Right ventricle myocardium inferior (tissue), 1 donor: ENCODE measurements around the gene TCF21. TPM values are rescaled to one million over a fixed set of nuclear protein-coding genes. Genes with fewer than 3 reads are reported as not detected.

Source experiments
- ATAC-seq: fragments of 200-7000 bp; cut with Tn5 transposase; one replicate; pipeline ENCODE4 v1.9.1; 2020; ENCODE audit warnings: mild to moderate bottlenecking, moderate library complexity
- DNase-seq: peaks from one replicate; pipeline ENCODE4 v3.0.0; 2021; ENCODE audit errors: missing footprints
- intact Hi-C: fragments of 100-400 bp; cut with DNase I; formaldehyde crosslinking; loops from one replicate; pipeline ENCODE4 v1.11.0; 2022
- total RNA-seq: library from RNA; stranded (reverse); fragmentation: NEBNext Ultra II Directional; extraction: Animal tissue kit (Norgen Biotek cat#: 25700); gene quantifications from one replicate; pipeline ENCODE4 v1.2.1, GENCODE V29; 2021
- donor health status: DM: no; HTN: yes; CAD: no; lungs with severe emphysema.

Gene TCF21
- total RNA-seq, 1 donor from 2014 or later: 5.2 TPM

DNA sequence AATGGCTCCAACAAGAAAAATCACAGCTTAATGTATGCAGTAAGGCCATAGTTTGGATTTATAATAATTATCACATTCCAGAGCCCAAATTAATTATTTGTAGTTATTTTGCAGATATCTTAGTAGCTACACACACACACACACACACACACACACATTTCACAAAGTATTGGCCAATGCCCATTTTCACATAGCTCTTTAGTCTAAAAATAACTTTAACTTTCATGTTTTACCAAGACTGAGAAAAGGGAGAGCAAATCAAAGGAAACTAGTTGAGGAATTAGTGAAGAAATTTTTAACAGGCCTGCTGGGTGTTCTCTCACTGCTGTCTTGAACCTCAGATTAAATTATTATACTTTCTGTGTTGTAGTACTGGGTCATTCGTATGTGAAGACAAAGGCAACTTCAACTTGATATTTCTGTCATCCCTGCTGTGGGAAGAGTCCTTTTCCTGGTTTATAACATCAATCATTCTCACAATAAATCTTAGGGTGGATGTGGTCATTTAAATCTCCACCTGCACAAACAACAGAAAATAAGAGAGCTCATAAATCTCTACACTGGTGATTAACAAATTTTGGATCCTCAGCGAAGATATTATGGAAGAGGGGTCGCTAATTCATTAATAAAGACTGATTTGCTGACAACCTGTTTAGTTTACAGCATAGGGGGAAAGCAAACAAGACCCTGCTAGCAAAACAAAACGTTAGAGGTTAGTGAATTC, 1.6 kb upstream of the TCF21 start:
- ATAC-seq (no peak), DNase-seq (no peak)
- intact Hi-C loops: no loop called here

DNA sequence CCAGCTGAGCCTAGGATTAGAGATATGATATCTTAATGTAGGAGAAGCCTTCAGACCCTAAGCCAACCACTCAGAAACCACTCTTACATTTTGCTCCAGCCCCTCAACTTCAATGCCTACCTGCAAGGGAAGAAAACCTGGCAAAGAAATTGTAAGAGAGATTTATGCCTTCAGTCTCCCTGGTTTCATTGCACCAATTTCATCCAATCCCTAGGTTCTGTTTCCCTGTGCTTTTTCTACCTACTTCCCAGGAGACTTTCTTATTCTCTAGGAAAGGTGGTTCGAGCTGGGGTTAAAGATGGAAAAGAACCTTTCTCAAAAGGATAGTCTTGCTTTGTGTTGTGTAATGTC, 1.1 kb upstream of the TCF21 start:
- intact Hi-C loops: no loop called here
- DNase-seq (no peak), ATAC-seq (no peak)

- intact Hi-C loops: loop anchor here (5.0 kb wide), 1 partner anchor 122 kb away; no protein-coding TSS in a partner anchor
- DNase-seq (peak; percentile 71), ATAC-seq (peak; percentile 45)
These were observed 867 bp downstream of the TCF21 start for GRCh38 chr6:133889557-133890403.

GRCh38 chr6:133890711-133891148, 1.8 kb downstream of the TCF21 start:
- no peak for ATAC-seq
- intact Hi-C loops: loop anchor here (5.0 kb wide), 1 partner anchor 123 kb away; no protein-coding TSS in a partner anchor
- DNase-seq: no peak

DNA sequence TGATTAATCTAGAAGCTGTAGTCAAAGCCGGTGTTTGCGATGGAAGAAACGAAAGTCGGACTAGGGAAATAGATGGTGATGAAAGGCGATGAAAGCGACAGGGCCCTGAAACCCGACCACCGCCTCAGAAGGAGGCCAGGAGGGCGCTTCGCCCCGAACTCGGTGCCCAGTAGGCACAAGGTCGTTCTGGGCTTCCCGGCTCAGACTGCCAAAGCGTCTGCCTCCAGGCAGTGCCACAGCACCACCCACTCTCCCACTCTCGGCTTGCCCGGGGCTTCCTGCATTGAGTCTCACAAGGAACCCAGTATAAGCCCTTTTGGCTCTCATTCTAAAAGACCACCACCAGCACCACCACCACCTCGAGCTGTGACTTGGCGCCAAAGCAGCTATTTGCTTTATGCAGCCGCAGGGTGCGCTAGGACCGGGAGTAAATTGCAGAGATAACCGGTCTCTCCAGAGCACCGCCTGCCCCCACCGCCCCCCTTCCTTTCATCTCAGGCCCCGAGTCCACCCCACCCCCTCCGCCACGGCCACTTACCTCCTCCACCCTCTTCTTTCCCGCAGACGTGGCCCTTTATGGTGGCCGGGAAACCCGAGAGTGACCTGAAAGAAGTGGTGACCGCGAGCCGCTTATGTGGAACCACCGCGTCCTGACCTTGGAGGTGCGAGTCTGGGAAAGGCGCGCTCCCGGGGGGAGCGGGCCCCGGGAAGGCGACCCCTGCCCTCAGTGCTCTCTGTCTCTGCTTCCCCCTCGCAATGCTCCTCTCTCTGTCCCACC, 2.4 kb downstream of the TCF21 start:
- DNase-seq: peak; percentile 72

GRCh38 chr6:133891927-133892812, 3.3 kb downstream of the TCF21 start:
- no peak for DNase-seq
- no peak for ATAC-seq
- intact Hi-C loops: loop anchor here (5.0 kb wide), 1 partner anchor 125 kb away; no protein-coding TSS in a partner anchor

More for the DNA sequence above, 2.4 kb downstream of the TCF21 start:
- ATAC-seq: no peak
- intact Hi-C loops: loop anchor here (5.0 kb wide), 1 partner anchor 124 kb away; no protein-coding TSS in a partner anchor

- DNase-seq (no peak), ATAC-seq (no peak)
- intact Hi-C loops: loop anchor here (5.0 kb wide), 1 partner anchor 126 kb away; no protein-coding TSS in a partner anchor
These were observed 4.1 kb downstream of the TCF21 start for GRCh38 chr6:133892813-133893691.

GRCh38 chr6:133893946-133894345, 5.0 kb downstream of the TCF21 start:
- DNase-seq (no peak), ATAC-seq (no peak)
- intact Hi-C loops: loop anchor here (5.0 kb wide), 1 partner anchor 127 kb away; no protein-coding TSS in a partner anchor

DNA sequence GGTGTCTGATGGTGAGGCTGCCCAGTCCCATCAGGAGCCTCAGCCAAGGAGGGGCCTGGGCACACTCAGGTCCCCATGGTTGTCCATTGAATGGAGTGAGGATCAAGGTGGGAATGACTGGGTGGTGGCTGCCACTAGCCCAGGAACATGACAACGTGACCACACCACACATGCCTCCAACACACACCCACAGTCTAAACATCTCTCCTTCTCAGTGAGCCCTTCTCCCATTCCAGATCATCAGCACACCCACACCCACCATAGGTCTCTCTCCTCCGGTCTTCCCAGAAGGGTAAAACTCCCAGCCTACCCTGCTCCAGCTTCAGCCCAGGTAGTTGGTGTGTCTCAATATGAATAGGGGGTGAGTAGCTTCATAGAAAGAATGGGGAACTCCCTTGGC, 5.5 kb downstream of the TCF21 start:
- ATAC-seq: no peak
- DNase-seq: no peak
- intact Hi-C loops: loop anchor here (5.0 kb wide), 1 partner anchor 127 kb away; no protein-coding TSS in a partner anchor

GRCh38 chr6:133894795-133895358, 6.0 kb downstream of the TCF21 start:
- ATAC-seq: peak; percentile 58
- intact Hi-C loops: loop anchor here (5.0 kb wide), 1 partner anchor 128 kb away; no protein-coding TSS in a partner anchor
- DNase-seq: no peak

DNA sequence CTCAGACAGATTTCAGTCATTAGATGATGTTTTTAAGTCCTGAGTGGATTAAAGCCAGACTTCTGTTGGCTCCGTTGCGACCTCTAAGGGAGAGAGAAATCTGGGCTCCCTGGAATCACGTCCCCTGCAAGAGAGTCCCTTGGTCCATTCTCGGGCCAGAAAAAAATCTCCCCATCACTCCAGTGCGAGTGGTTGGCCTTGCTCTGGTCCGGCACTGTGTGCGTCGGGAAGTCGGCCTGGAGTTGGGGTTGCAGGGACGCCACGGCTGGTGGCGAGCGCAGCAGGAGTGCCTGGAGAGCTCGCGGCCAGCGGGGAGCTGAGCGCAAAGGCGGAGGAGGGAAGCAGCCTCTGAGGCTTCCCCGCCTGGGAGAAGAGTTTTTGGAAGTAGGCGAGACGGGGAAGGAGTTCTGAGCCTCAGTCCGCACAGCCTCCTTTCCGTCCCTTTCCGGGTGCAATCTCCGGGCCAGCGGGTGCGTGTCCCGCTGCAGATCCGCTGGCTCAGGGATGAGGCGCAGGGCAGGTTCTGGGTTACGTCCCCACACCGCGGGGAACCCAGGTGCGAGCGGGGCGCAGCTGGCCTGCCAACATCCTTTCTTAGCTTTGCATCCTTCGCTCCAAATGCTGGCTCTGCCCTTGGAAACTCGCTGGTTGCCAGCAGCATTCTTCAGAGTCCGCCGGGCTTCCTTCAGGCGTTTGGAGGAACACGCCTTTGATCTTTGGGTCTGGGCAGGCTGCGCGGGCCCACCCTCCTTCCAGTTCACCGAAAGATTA, 6.8 kb downstream of the TCF21 start:
- ATAC-seq (peak; percentile 87), DNase-seq (peak; percentile 73)
- intact Hi-C loops: no loop called here

- ATAC-seq (no peak), DNase-seq (no peak)
- intact Hi-C loops: no loop called here
These were observed 7.4 kb downstream of the TCF21 start for GRCh38 chr6:133896344-133896721.

GRCh38 chr6:133898263-133898662, 9.3 kb downstream of the TCF21 start:
- no peak for DNase-seq
- intact Hi-C loops: no loop called here
- no peak for ATAC-seq

- intact Hi-C loops: no loop called here
- no peak for DNase-seq
These were observed 10.6 kb downstream of the TCF21 start for GRCh38 chr6:133899556-133899955.

GRCh38 chr6:133903855-133904254, 14.9 kb downstream of the TCF21 start:
- ATAC-seq: no peak
- intact Hi-C loops: no loop called here
- DNase-seq: no peak

More at GRCh38 chr6:133899556-133899955, 10.6 kb downstream of the TCF21 start:
- no peak for ATAC-seq

DNA sequence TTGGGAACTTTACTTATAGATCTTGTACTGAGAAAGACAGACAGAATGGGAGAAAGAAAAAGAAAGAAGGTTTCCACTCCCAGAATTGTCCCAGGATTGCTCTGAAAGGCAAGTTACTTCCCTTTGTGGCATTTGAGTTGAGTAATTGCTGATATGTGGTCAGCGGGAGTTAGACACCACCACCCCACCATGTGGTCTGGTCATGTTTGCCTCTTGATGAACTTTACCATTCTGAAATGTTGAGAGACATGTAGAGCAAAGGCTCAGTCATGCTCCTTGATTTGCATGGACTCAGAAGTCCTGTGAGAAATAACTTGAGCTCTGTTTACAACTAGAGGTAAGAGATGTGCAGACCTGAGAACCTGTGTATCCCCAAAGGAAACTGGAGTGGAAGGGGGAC, 17.1 kb downstream of the TCF21 start:
- ATAC-seq (no peak), DNase-seq (no peak)
- intact Hi-C loops: no loop called here
